GM21515 (cell line): ENCODE results near the gene ADAMTS16.

Experiments
- ATAC-seq: cut with Tn5 transposase; IDR thresholded peaks from one replicate; pipeline ENCODE4 v1.9.1; 2021; ENCODE audit not compliant: unreplicated experiment

Gene ADAMTS16

GRCh38 chr5:5339257-5339656 is 199.1 kb downstream of the ADAMTS16 start:
- no peak for ATAC-seq

DNA sequence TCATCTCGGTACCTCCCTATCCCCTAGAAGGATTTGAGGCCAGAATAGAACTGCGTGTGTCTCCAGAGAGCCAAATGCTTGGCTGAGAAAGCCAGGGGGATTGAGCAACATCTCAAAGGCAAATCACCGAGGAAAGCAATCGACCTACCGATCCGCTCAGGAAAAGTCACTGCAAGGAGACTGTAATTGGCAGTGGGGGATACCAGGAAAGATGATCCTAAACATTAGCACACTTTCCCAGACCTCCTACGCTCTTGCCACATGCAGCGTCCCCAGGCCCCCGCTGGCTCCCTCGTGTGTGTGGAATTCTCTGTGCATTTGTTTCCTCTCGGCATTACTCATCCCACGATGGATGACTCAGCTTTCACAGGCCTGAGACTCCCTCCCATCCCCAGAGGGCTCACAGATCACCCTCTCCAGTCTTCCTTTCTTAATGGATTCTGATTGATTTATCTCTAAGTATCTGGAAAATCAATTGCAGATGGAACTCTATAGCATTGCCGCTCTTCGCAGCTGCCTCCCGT is 200.1 kb downstream of the ADAMTS16 start:
- ATAC-seq = no peak

GRCh38 chr5:5341531-5342292 is 201.6 kb downstream of the ADAMTS16 start:
- ATAC-seq = no peak

DNA sequence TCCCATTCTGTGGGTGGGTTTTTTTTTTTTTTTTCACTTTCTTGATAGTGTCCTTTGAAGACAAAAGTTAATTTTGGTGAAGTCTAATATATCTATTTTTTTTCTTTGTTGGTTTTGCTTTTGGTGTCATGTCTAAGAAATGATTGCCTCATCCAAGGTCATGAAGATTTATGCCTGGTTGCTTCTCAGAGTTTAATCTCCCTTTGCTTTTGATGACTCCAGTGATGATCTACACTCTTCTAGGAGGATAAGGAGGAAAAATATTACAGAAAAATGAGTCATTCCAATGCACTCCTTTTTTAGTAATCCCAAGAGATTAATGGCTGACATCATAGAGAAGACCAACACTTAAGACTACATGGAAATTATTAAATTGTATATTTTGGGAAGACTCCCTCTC is 202.7 kb downstream of the ADAMTS16 start:
- no peak for ATAC-seq

DNA sequence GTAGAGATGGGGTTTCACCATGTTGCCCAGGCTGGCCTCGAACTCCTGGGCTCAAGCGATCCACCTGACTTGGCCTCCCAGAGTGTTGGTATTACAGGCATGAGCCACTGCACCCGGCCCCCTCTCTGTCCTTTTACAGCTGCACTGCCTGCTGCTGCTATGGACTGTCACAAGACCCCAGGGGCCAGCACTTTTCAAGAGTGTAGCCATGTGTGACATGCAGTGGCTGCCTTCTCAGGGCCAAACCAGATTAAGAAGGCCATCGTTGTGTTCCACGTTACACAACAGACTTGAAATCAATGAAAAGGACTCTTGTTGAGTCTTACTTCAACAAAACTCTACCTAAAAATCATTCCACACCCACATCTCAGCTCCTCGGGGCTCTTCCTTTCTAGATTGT is 203.4 kb downstream of the ADAMTS16 start:
- ATAC-seq = no peak

GRCh38 chr5:5344051-5344571 is 204.0 kb downstream of the ADAMTS16 start:
- ATAC-seq = no peak

- ATAC-seq = no peak
Observed at GRCh38 chr5:5344606-5345005, 204.5 kb downstream of the ADAMTS16 start.

DNA sequence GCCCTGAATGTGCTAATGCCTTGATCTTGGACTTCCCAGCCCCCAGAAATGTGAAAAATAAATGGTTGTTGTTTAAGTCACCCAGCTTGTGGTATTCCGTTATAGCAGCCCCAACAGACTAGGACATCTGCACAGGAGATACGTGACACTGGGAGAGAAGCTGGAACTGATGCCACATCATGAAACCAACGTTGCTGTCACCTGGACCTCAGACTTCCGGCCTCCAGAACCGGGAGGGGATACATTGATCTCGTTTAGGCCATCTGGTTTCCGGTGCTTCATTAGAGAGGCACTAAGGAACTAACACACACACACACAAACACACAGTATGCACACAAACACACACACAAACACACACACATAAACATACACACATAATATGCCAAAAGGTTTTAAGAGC is 207.3 kb downstream of the ADAMTS16 start:
- ATAC-seq = no peak

DNA sequence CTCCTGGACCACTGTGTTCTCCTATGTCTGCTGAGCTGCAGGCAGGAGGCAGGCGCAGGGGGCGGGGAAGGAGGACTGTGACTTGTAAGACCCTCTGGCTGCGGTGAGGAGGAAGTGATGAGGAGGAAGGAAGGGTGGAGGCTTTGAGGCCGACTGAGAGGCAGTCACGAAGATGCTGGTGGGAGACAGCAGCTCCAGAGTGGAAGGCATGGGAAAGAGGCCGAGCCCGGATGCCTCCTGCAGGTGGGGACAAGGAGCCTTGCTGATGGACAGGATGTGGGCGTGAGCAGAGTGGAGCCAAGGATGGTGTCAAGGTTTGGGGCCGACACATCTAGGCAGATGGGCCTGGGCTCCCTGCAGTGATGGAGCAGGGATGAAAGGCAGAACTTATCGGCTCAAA is 208.0 kb downstream of the ADAMTS16 start:
- ATAC-seq = no peak

DNA sequence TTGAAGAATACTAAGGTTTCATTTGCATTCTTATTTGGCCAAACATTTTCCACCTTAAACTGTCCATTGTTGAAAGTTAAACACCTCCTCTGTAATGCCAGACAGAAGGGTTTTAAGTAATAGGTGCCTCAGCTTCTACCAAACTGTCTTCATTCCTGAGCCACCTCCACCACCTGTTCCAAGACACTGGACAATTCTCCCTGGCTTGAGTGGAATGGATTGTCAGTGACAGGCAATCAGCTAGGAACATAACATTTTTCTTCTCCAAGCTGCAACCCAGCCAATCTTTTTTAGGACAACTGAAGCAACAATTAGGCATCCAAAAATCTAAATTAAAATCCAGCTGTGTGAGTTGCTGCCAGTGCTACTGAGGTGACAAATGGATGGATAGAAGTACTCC is 208.4 kb downstream of the ADAMTS16 start:
- no peak for ATAC-seq

- ATAC-seq = no peak
Observed at GRCh38 chr5:5350101-5350500, 210.0 kb downstream of the ADAMTS16 start.

GRCh38 chr5:5351288-5351979 is 211.3 kb downstream of the ADAMTS16 start:
- ATAC-seq = no peak

DNA sequence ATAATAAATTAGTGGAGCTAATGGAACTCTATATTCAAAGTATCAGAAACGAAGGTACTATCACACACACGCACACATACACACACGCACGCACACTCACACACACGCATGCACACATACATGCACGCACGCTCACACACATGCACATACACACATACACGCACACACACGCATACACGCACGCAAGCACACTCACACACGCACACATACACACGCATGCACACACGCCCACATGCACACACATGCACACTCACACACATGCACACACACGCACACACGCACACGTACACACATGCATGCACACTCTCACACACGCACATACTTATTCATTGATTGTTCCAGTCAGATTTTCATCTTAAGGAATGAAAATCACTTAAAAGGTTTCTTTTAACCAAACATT is 212.5 kb downstream of the ADAMTS16 start:
- ATAC-seq = no peak

DNA sequence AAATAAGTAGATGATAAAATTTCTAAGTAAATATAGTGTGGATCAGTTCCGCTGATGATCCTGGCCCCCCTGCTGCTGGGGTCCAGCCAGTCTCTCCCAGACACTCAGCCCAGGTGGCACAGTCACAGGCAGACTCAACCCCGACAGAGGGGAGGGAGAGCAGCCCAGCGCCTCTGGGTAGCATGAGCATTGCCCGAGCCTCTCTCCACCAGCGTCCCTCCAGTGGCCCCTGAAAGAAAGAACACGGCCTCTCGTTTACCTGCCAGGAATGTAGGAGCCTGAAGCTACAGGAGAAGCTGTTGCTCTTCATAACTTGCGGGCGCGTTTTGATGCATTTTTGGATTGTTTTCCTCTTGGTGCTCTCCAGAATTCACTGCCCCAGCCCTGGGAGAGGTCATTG is 213.6 kb downstream of the ADAMTS16 start:
- ATAC-seq = no peak

- ATAC-seq = no peak
Observed at GRCh38 chr5:5356765-5357164, 216.6 kb downstream of the ADAMTS16 start.

DNA sequence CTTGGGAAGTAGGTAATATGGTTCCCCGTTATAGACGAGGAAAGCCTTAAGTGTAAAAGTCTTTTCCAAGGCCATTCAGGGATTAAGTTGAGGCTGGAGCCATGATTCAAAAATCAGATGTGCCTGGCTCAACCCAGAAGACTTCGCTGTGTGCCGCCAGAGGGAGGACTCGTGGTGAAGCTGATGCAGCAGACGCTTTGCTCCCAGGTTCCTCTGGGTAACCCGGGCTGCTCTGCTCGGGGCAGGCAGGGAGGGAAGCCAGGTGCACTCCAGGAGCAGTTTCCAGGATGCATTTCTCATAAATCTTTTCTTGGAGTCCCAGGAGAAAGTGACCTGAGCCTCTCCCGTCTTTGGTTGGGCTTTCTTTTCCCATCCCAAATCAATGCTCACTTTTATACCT is 219.5 kb downstream of the ADAMTS16 start:
- ATAC-seq = no peak

DNA sequence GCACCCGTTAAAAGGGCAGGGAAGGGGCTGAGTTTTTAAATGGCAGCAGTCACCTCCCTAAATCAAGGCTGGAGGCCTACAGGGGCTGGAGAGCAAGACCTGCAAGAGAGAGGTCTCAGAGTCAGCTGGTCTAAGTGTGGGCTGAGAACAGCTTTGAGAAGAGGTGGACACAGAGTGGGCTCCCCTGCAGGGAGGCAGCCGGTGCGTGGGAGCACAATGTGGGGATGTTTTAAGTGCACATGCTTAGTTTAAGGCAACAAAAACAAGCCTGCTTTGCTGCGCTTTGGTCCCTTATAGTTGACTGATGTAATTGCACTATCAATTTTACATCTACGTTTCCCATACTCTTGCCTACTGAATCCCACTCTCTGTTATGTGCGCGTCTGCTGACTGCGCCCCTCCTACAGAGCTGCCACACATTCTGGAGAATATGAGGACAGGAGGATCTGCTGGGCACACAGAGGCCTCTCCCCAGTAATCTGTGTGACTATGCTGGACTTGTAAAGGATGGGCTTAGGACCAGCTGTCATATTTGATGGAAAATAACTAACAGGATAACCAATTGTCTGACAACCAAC is 220.3 kb downstream of the ADAMTS16 start:
- ATAC-seq = no peak

DNA sequence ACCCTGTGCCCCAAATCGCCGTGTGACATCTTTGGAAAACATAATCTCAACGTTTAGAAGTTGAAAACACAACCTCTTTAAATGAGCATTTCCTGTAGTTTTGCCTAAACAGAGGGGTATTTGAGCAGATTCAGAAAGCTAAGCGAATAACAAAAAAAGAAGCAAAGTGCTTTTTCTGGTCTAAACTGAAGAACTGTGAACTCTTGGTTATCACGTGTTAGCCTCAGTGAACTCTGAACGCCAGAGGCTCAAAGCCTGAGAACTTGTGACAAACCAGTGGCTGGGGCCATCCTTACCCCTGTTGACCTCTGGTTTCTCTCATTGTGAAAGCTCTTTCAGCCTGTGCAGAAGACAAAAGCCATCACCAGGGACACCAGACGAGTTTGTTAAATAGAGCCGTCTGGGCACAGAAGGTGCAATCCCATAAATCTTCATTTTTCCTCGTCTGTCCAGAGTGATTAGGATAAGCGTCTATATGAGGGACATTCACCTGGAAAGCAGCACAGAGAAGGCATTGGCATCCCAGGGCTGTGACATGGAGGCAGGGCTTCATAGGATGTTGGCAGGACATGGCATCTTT is 220.9 kb downstream of the ADAMTS16 start:
- ATAC-seq = no peak

GRCh38 chr5:5363045-5363444 is 222.9 kb downstream of the ADAMTS16 start:
- ATAC-seq = no peak

DNA sequence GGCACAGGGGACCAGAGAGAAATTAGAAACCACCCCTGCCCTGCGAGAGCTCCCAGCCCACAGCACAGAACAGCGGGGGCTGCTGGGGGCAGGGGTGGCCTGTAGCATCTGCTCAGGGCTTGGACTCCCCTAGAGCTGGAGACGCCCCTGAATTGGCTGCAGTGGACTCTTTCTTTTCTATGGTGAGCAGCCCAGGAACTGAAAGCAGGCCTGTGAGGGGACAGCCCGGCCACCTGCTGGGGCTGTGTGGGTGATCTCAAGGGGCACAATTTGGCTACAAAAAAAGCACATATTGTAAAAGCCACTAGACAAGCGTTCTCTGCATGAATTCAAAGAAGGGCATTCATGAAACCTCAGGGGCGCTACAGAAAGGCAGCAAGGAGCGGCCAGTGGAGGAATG is 224.8 kb downstream of the ADAMTS16 start:
- no peak for ATAC-seq

- ATAC-seq = no peak
Observed at GRCh38 chr5:5367739-5368138, 227.6 kb downstream of the ADAMTS16 start.
